Measurements from ENCODE around the gene GKN2. TPM values are rescaled to one million over a fixed set of nuclear protein-coding genes. Genes with fewer than 3 reads are reported as not detected.

GKN2 gene
- total RNA-seq, 1 experiment from 2014 or later: not detected

GRCh38 chr2:68931799-68932198, 20.9 kb downstream of the GKN2 start:
- no peak for DNase-seq (ENCODE audit: low read depth, low spot score)
- Histone ChIP-seq H3K36me3 (ENCODE audit: control insufficient read depth in 1 of 2, insufficient read depth in 2 of 2, low read length in 2 of 2) (no peaks in the 10 kb centered on the region), H3K4me3 (replicated peaks in 1 of 2; ENCODE audit: low read depth in 1 of 2, low read length in 2 of 2) (no peak overlapping the region), H3K9me3 (ENCODE audit: control insufficient read depth in 1 of 2, insufficient read depth in 1 of 2, low read depth in 1 of 2, low read length in 2 of 2) (no peaks in the 10 kb centered on the region), H3K27ac (ENCODE audit: low read depth, low read length) (no peak overlapping the region), H3K27me3 (ENCODE audit: insufficient read depth, low read length) (no peaks in the 10 kb centered on the region), H3K4me1 (ENCODE audit: control insufficient read depth in 1 of 2, insufficient read depth in 2 of 2, low read length in 2 of 2) (no peaks in the 10 kb centered on the region), H4K20me1 (ENCODE audit: insufficient read depth) (no peaks in the 10 kb centered on the region), H2AFZ (ENCODE audit: low read depth, low read length, poor library complexity, severe bottlenecking) (no peak overlapping the region), H3K4me2 (ENCODE audit: low read length) (no peak overlapping the region), H3K9me2 (ENCODE audit: insufficient read depth) (no peaks in the 10 kb centered on the region), H3K9ac (ENCODE audit: low read length) (no peak overlapping the region), H3K79me2 (ENCODE audit: insufficient read depth, low read length) (no peaks in the 10 kb centered on the region)
- ChIA-PET POLR2A (no interaction called here), RAD21 (ENCODE audit: low non-redundant PET in 1 of 2, low total read pairs in 2 of 2, uncharacterized antibody in 2 of 2, unreplicated experiment in 2 of 2) (no interaction called here), CTCF (no interaction called here)
- no TSS peak for BruUV-seq (replicated peaks)
- intact Hi-C loops (cut with micrococcal nuclease): no loop called here
- TF ChIP-seq SRF (IDR thresholded peaks at IDR 0.05; ENCODE audit: low read depth): no peak
- no peak for TF ChIP-seq MAX (IDR thresholded peaks at IDR 0.05)
- ATAC-seq: no peak

GRCh38 chr2:68931149-68931711, 21.5 kb downstream of the GKN2 start:
- Histone ChIP-seq H3K9ac (ENCODE audit: low read length) (no peak overlapping the region), H4K20me1 (ENCODE audit: insufficient read depth) (no peaks in the 10 kb centered on the region), H3K27me3 (ENCODE audit: insufficient read depth, low read length) (no peaks in the 10 kb centered on the region), H3K9me3 (ENCODE audit: control insufficient read depth in 1 of 2, insufficient read depth in 1 of 2, low read depth in 1 of 2, low read length in 2 of 2) (no peaks in the 10 kb centered on the region), H3K4me1 (ENCODE audit: control insufficient read depth in 1 of 2, insufficient read depth in 2 of 2, low read length in 2 of 2) (no peaks in the 10 kb centered on the region), H3K27ac (ENCODE audit: low read depth, low read length) (no peak overlapping the region), H2AFZ (ENCODE audit: low read depth, low read length, poor library complexity, severe bottlenecking) (no peak overlapping the region), H3K4me2 (ENCODE audit: low read length) (no peak overlapping the region), H3K36me3 (ENCODE audit: control insufficient read depth in 1 of 2, insufficient read depth in 2 of 2, low read length in 2 of 2) (no peaks in the 10 kb centered on the region), H3K4me3 (replicated peaks in 1 of 2; ENCODE audit: low read depth in 1 of 2, low read length in 2 of 2) (no peak overlapping the region), H3K79me2 (ENCODE audit: insufficient read depth, low read length) (no peaks in the 10 kb centered on the region), H3K9me2 (ENCODE audit: insufficient read depth) (no peaks in the 10 kb centered on the region)
- DNase-seq (ENCODE audit: low read depth, low spot score) (no peak), ATAC-seq (no peak)
- BruUV-seq (replicated peaks): no TSS peak
- RAD21 ChIA-PET (ENCODE audit: low non-redundant PET in 1 of 2, low total read pairs in 2 of 2, uncharacterized antibody in 2 of 2, unreplicated experiment in 2 of 2): no interaction called here
- CTCF ChIA-PET: no interaction called here
- POLR2A ChIA-PET: no interaction called here
- intact Hi-C loops (cut with micrococcal nuclease): no loop called here
- TF ChIP-seq RAD21 (IDR thresholded peaks at IDR 0.05; ENCODE audit: low read depth) (no peak), CBX3 (IDR thresholded peaks at IDR 0.05; ENCODE audit: low read depth) (no peak), TCF7L2 (IDR thresholded peaks at IDR 0.05; ENCODE audit: borderline replicate concordance, extremely low read depth, insufficient read depth, insufficient read length) (no peak), POLR2AphosphoS5 (IDR thresholded peaks at IDR 0.05; ENCODE audit: low read depth, low read length) (no peak), MAX (IDR thresholded peaks at IDR 0.05) (no peak), ELF1 (IDR thresholded peaks at IDR 0.05; ENCODE audit: borderline replicate concordance, low read depth) (no peak), EZH2 (IDR thresholded peaks at IDR 0.05) (no peak), CEBPB (IDR thresholded peaks at IDR 0.05; ENCODE audit: low read depth) (no peak), ZBTB33 (IDR thresholded peaks at IDR 0.05; ENCODE audit: extremely low read depth, insufficient replicate concordance, low read length) (no peak), EZH2phosphoT487 (IDR thresholded peaks at IDR 0.05; ENCODE audit: borderline replicate concordance) (no peak), ATF3 (IDR thresholded peaks at IDR 0.05) (no peak), ZNF274 (IDR thresholded peaks at IDR 0.05; ENCODE audit: low read depth, low read length) (no peak), YY1 (IDR thresholded peaks at IDR 0.05; ENCODE audit: extremely low read depth, insufficient replicate concordance, low read depth, low read length) (no peak), CTCF (IDR thresholded peaks at IDR 0.05 in 2 of 3, conservative IDR thresholded peaks at IDR 0.05 in 1 of 3; ENCODE audit: borderline replicate concordance in 1 of 3, insufficient read depth in 1 of 3, low read depth in 2 of 3, low read length in 2 of 3) (no peak), ZFX (IDR thresholded peaks at IDR 0.05) (no peak), FOSL1 (IDR thresholded peaks at IDR 0.05; ENCODE audit: low read depth) (no peak)
